Esophagus squamous epithelium (tissue), 5 donors: ENCODE measurements around the gene SHANK2. TPM values are rescaled to one million over a fixed set of nuclear protein-coding genes. Genes with fewer than 3 reads are reported as not detected.

ENCODE experiments used
- DNase-seq: peaks from one replicate; lab custom pipeline; 2025; lab: John Stamatoyannopoulos, UW
- H3K27ac ChIP-seq, 4 donors: fragments of 200-600 bp; sonication (generic); one replicate each; pipeline ENCODE4 v1.5.1; 2016 to 2019; ENCODE audit warnings: mild to moderate bottlenecking in 1 of 4
- H3K27me3 ChIP-seq, 4 donors: fragments of 200-600 bp; sonication (generic); 1 replicate in 3 of 4; 2 replicates in 1 of 4; pipeline versions ENCODE4 v1.5.1 to v1.6.0; 2017 to 2021; ENCODE audit warnings: antibody characterized with exemption in 1 of 4
- H3K36me3 ChIP-seq, 3 donors: fragments of 200-600 bp; sonication (generic); one replicate each; pipeline ENCODE4 v1.5.1; 2016 to 2019
- H3K4me1 ChIP-seq, 3 donors: fragments of 200-600 bp; sonication (generic); one replicate each; pipeline ENCODE4 v1.5.1; 2017 to 2019
- H3K4me3 ChIP-seq, 4 donors: fragments of 200-600 bp; sonication (generic); 1 replicate in 3 of 4; 2 replicates in 1 of 4; pipeline ENCODE4 v1.5.1; 2016 to 2019; ENCODE audit warnings: mild to moderate bottlenecking in 2 of 4, moderate library complexity in 1 of 4
- H3K9me3 ChIP-seq, 3 donors: fragments of 200-600 bp; sonication (generic); one replicate each; pipeline ENCODE4 v1.5.1; 2016 to 2019
- POLR2A ChIP-seq, 4 donors: fragments of 450-650 bp; IDR thresholded peaks; one replicate each; pipeline ENCODE4 v1.6.1; 2017; ENCODE audit warnings: antibody characterized with exemption in 4 of 4, mild to moderate bottlenecking in 4 of 4, moderate library complexity in 3 of 4
- WGBS, 2 donors: methylation state at CpG; one replicate each; pipeline ENCODE4 v1.1.5; 2018; 5-methylcytosine and 5-hydroxymethylcytosine counted together
- intact Hi-C: fragments of 100-400 bp; cut with DNase I; formaldehyde crosslinking; loops from one replicate; pipeline ENCODE4 v1.15.0; 2022
- total RNA-seq, 4 donors: library from RNA; depleted of rRNA; stranded (reverse); fragments of >200 nt; gene quantifications; one replicate each; pipeline ENCODE4 v1.1.0, GENCODE V29; 2016
- TF ChIP-seq, protein P1 (sequence below), 6 experiments: fragments of 450-650 bp in 4 of 6; fragments of 200-600 bp in 2 of 6; sonication (generic) in 2 of 6; IDR thresholded peaks; one replicate each; pipeline ENCODE4 v1.5.1; 2016 to 2019; ENCODE audit warnings: antibody characterized with exemption in 6 of 6, mild to moderate bottlenecking in 4 of 6, moderate library complexity in 4 of 6
- donor health status: DM: yes; HTN: yes; CAD: no.

The SHANK2 gene
- total RNA-seq, 4 donors from 2014 or later, result 2.5 to 12.6 (median 4.8) TPM

DNA sequence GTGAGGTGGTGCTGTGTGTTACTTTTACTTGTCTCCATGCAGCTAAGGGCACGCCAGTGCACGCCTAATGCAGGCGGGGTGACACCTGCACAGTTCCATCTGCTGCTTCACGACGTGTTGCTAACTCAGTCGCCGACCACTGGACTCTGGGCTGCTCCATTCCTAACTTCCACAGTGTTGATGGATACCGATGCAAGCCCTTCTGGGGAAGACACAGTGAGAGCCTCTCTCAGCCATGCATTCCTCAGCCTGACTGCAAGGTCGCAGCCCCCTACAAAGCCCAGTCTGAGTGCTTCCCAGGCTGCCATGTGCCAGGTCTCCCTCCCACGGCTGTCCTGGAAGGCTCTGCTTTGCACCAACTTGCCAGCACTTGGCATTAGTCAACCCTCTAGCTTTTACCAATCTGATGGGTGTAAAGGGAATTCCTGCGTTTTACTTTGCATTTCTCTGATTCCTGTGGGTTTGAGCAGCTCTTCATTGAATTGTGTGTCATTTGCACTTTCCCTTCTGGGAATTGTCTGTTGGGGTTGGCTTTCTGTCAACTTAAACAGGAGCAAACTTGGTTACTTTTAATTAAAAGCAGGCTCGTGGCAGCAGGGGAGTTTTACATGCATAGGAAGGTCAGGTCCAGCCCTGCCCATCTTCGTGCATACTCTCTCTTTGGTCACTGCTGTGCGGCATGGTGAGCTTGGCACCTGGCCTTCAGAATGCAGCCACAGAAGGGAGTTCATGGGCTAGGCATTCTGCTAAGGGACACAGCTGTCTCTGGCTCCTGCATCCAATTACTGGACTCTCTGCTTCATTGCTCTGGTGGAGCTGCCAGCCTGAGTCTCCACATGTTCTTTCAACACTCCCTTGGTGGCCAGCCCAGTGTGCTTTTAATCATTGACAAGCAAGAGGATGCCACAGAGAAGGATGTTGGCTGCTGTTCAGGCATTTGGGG, 34.6 kb upstream of the SHANK2 start:
- Histone ChIP-seq H3K27ac (peak overlapping the region in 1 of 4 donors; percentile 29), H3K9me3 (peaks cover 0 to 7% (median 6%) of the 10 kb centered on the region in 3 donors), H3K36me3 (no peaks in the 10 kb centered on the region), H3K4me3 (no peak overlapping the region), H3K27me3 (no peaks in the 10 kb centered on the region), H3K4me1 (peaks cover 7 to 51% (median 10%) of the 10 kb centered on the region in 3 donors)
- WGBS, 2 donors, result 6 to 22% methylated on average over 3 to 12 of the region's 14 CpGs
- no peak for TF ChIP-seq POLR2A (IDR thresholded peaks at IDR 0.05)
- TF ChIP-seq, protein P1, sequence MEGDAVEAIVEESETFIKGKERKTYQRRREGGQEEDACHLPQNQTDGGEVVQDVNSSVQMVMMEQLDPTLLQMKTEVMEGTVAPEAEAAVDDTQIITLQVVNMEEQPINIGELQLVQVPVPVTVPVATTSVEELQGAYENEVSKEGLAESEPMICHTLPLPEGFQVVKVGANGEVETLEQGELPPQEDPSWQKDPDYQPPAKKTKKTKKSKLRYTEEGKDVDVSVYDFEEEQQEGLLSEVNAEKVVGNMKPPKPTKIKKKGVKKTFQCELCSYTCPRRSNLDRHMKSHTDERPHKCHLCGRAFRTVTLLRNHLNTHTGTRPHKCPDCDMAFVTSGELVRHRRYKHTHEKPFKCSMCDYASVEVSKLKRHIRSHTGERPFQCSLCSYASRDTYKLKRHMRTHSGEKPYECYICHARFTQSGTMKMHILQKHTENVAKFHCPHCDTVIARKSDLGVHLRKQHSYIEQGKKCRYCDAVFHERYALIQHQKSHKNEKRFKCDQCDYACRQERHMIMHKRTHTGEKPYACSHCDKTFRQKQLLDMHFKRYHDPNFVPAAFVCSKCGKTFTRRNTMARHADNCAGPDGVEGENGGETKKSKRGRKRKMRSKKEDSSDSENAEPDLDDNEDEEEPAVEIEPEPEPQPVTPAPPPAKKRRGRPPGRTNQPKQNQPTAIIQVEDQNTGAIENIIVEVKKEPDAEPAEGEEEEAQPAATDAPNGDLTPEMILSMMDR (IDR thresholded peaks at IDR 0.05), result no peak
- DNase-seq, result no peak
- intact Hi-C loops, result no loop called here

DNA sequence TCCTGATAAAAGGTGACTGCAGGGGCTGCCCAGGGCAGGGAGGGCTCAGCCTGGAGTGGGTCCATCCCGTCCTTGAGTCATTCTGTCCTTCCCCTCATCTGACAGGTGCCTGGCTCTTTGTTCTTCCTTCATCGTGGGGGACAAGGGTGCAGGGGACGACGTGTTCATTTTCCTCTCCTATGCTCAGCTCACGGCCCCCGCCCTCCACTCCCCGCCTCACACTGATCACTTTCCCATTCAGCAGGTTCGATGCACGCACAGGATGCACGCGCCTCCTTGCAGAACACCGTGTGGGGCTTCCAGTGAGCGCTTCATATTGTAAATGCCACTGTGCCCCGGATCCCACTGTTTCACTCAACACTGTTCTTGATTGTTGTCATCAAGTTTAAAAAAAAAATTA, 32.7 kb upstream of the SHANK2 start:
- Histone ChIP-seq H3K36me3 (no peaks in the 10 kb centered on the region), H3K4me3 (no peak overlapping the region), H3K9me3 (peaks cover 0 to 2% (median 0%) of the 10 kb centered on the region in 3 donors), H3K4me1 (peaks cover 7 to 51% (median 10%) of the 10 kb centered on the region in 3 donors), H3K27me3 (no peaks in the 10 kb centered on the region), H3K27ac (no peak overlapping the region)
- no peak for DNase-seq
- 81 to 91% methylated on average over 14 of the region's 14 CpGs for WGBS, 2 donors
- intact Hi-C loops, result no loop called here
- TF ChIP-seq POLR2A (IDR thresholded peaks at IDR 0.05), result no peak
- TF ChIP-seq, protein P1 (IDR thresholded peaks at IDR 0.05), result no peak

DNA sequence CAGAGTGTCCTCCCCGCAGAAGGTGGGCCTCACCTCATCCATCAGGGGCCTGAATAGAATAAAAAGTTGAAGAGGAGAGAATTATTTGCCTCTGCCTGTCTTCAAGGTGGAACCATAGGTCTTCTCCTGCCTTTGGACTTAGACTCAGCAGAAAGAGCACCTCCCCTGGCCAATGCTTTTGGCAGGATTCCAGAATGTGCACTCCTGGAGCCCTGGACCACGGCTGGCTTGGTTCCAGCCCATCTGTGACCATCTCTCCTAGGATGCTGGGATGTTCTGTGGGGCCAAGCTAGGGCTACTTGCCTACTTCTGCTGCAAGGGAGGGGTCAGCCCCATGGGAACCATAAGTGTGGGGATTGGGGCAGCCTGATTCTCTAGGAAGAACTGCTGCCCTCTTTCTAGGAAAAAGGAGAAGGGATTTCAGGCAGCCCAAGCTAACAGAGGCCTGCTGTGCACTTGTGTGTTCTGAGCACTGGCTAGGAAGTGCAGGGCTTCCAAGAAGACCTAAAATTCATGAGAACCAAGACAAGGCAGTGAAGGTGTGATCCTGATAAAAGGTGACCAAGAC, 32.2 kb upstream of the SHANK2 start:
- Histone ChIP-seq H3K4me3 (peak overlapping the region; percentile 20 to 38 (median 36)), H3K27ac (peak overlapping the region; percentile 58 to 78 (median 66))

DNA sequence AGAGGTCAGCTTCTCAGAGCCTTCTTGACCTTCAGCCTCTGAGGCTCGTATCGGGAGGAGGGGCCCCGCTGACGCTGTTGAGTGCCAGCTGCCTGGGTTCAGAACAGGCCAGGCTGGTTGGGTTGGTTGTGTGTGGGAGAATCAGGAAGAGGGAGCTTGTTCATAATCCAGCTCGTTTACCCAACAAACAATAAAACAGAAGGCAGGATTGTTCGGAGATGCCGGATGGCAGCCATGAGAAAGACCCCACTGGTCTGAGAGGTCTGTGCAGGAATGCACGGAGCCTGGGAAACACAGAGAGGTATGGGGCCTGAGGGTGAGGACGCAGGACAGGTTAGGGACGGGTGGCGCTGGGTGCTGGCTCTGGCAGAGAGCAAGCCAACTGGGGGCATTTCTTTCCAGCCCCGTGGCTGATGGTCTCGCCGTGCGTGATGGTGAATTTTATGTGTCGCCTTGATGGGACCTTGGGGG, 31.6 kb upstream of the SHANK2 start:
- H3K36me3 ChIP-seq, result no peaks in the 10 kb centered on the region
- peak overlapping the region; percentile 20 to 38 (median 36) for H3K4me3 ChIP-seq
- H3K9me3 ChIP-seq, result no peaks in the 10 kb centered on the region
- H3K4me1 ChIP-seq, result peaks cover 7 to 51% (median 10%) of the 10 kb centered on the region in 3 donors
- H3K27ac ChIP-seq, result peak overlapping the region; percentile 58 to 78 (median 66)
- intact Hi-C loops, result no loop called here
- no peak for TF ChIP-seq POLR2A (IDR thresholded peaks at IDR 0.05)
- TF ChIP-seq, protein P1 (IDR thresholded peaks at IDR 0.05), result no peak
- WGBS, 2 donors, result 38 to 85% methylated on average over 4 to 12 of the region's 16 CpGs
- H3K27me3 ChIP-seq, result no peaks in the 10 kb centered on the region
- DNase-seq, result no peak

More for the DNA sequence above, 32.2 kb upstream of the SHANK2 start:
- intact Hi-C loops, result no loop called here
- WGBS, 2 donors, result 77% methylated on average over 1 of the region's 2 CpGs; no CpG with 5 or more reads in 1 of the 2 donors
- Histone ChIP-seq H3K9me3 (no peaks in the 10 kb centered on the region), H3K36me3 (no peaks in the 10 kb centered on the region), H3K4me1 (peaks cover 7 to 51% (median 10%) of the 10 kb centered on the region in 3 donors), H3K27me3 (no peaks in the 10 kb centered on the region)
- TF ChIP-seq, protein P1 (IDR thresholded peaks at IDR 0.05), result no peak
- no peak for TF ChIP-seq POLR2A (IDR thresholded peaks at IDR 0.05)
- DNase-seq, result no peak
